Smooth muscle cell (in vitro differentiated cells): ENCODE results near the gene NSD2. TPM values are rescaled to one million over a fixed set of nuclear protein-coding genes. Genes with fewer than 3 reads are reported as not detected.

Experiments
- DNase-seq: peaks from one replicate; lab custom pipeline; 2025; ENCODE audit not compliant: unreplicated experiment; lab: John Stamatoyannopoulos, UW
- H2AFZ ChIP-seq: fragments of 200-600 bp; sonication (generic); 2 replicates; pipeline ENCODE4 v1.6.0; 2016; ENCODE audit warnings: antibody characterized with exemption, low read depth, mild to moderate bottlenecking
- H3F3A ChIP-seq: fragments of 200-600 bp; sonication (generic); 2 replicates; pipeline ENCODE4 v1.6.0; 2017; ENCODE audit warnings: antibody characterized with exemption, low read depth
- H3K27ac ChIP-seq: fragments of 200-600 bp; sonication (generic); 2 replicates; pipeline ENCODE4 v1.5.1; 2016; ENCODE audit warnings: low read depth, mild to moderate bottlenecking
- H3K27me3 ChIP-seq: fragments of 200-600 bp; sonication (generic); 2 replicates; pipeline ENCODE4 v1.6.1; 2016; ENCODE audit warnings: low read depth, mild to moderate bottlenecking
- H3K36me3 ChIP-seq: fragments of 200-600 bp; sonication (generic); 2 replicates; pipeline ENCODE4 v1.5.1; 2016; ENCODE audit warnings: low read depth
- H3K4me1 ChIP-seq: fragments of 200-600 bp; sonication (generic); 2 replicates; pipeline ENCODE4 v1.5.1; 2016; ENCODE audit warnings: low read depth
- H3K4me2 ChIP-seq: fragments of 200-600 bp; sonication (generic); 2 replicates; pipeline ENCODE4 v1.6.0; 2016; ENCODE audit warnings: mild to moderate bottlenecking
- H3K4me3 ChIP-seq: fragments of 200-600 bp; sonication (generic); 2 replicates; pipeline ENCODE4 v1.5.1; 2016; ENCODE audit warnings: mild to moderate bottlenecking
- H3K79me2 ChIP-seq: fragments of 200-600 bp; sonication (generic); 2 replicates; pipeline ENCODE4 v1.6.0; 2016; ENCODE audit warnings: low read depth, mild to moderate bottlenecking
- H3K9ac ChIP-seq: fragments of 200-600 bp; sonication (generic); 2 replicates; pipeline ENCODE4 v1.6.0; 2016; ENCODE audit warnings: low read depth
- H3K9me3 ChIP-seq: fragments of 200-600 bp; sonication (generic); replicated peaks from 2 replicates; pipeline ENCODE4 v1.5.1; 2016; ENCODE audit warnings: low read depth
- H4K20me1 ChIP-seq: fragments of 200-600 bp; sonication (generic); 2 replicates; pipeline ENCODE4 v1.6.0; 2016; ENCODE audit warnings: low read depth
- WGBS: methylation state at CpG from one replicate; pipeline ENCODE4 v1.1.7; 2016; ENCODE audit warnings: low lambda C conversion rate; 5-methylcytosine and 5-hydroxymethylcytosine counted together
- polyA plus RNA-seq: library from polyadenylated mRNA; unstranded; fragments of >200 nt; fragmentation: Nextera tagmentation; extraction: Ambion mirVana; gene quantifications from 2 replicates; pipeline ENCODE4 v1.2.1, GENCODE V29; 2016
- total RNA-seq: library from RNA; depleted of rRNA; stranded (reverse); fragments of >200 nt; gene quantifications from 2 replicates; pipeline ENCODE4 v1.2.3, GENCODE V29; 2014
- TF ChIP-seq, protein P1 (sequence below): fragments of 200-600 bp; sonication (generic); IDR thresholded peaks from 2 replicates; pipeline ENCODE4 v1.5.1; 2017; ENCODE audit warnings: borderline replicate concordance, mild to moderate bottlenecking, antibody characterized with exemption; ENCODE audit not compliant: insufficient read depth, poor library complexity, severe bottlenecking

The NSD2 gene
- total and polyA plus RNA-seq, 2 experiments from 2014 or later = 13.0 to 15.0 TPM

DNA sequence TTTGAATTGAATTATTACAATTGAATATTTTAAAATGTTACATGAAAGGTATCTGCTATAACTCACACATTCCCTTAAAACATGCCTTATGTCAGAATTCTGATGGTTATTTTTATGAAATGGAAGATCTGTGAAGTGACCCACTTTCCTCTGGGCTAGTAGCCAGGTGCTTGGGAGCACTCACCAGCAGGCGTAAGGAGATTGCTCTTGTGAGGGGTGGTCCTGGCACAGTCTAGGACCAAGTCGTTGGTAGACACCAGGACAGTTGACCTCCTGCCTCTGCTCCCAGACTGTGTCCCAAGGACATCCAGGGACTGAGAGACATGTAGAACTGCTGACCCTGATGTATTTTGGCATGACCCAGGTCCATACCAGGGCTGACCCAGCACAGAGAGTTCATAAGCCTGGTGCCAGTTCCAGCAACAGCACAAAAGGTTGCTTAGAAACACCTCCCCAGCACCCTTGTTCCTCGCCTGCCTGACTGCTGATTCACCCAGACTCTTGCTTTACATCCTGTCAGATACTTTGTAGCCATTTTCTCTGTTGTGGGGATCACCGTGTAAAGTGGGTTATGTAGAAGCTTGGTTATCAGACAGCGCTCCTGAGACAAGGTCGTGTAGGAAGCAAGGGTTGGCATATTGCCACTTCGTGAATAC, 89.1 kb downstream of the NSD2 start:
- WGBS = 96% methylated on average over 7 of the region's 7 CpGs
- TF ChIP-seq, protein P1, sequence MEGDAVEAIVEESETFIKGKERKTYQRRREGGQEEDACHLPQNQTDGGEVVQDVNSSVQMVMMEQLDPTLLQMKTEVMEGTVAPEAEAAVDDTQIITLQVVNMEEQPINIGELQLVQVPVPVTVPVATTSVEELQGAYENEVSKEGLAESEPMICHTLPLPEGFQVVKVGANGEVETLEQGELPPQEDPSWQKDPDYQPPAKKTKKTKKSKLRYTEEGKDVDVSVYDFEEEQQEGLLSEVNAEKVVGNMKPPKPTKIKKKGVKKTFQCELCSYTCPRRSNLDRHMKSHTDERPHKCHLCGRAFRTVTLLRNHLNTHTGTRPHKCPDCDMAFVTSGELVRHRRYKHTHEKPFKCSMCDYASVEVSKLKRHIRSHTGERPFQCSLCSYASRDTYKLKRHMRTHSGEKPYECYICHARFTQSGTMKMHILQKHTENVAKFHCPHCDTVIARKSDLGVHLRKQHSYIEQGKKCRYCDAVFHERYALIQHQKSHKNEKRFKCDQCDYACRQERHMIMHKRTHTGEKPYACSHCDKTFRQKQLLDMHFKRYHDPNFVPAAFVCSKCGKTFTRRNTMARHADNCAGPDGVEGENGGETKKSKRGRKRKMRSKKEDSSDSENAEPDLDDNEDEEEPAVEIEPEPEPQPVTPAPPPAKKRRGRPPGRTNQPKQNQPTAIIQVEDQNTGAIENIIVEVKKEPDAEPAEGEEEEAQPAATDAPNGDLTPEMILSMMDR = no peak
- no peak overlapping the region for H3K4me3 ChIP-seq
- no peaks in the 10 kb centered on the region for H3F3A ChIP-seq
- DNase-seq = no peak
- H3K27ac ChIP-seq = no peak overlapping the region
- no peaks in the 10 kb centered on the region for H4K20me1 ChIP-seq
- H3K79me2 ChIP-seq = no peaks in the 10 kb centered on the region
- no peak overlapping the region for H3K9ac ChIP-seq
- H3K36me3 ChIP-seq = no peaks in the 10 kb centered on the region
- H2AFZ ChIP-seq = no peak overlapping the region
- H3K4me2 ChIP-seq = no peak overlapping the region
- H3K27me3 ChIP-seq = no peaks in the 10 kb centered on the region
- no peaks in the 10 kb centered on the region for H3K9me3 ChIP-seq
- no peaks in the 10 kb centered on the region for H3K4me1 ChIP-seq

DNA sequence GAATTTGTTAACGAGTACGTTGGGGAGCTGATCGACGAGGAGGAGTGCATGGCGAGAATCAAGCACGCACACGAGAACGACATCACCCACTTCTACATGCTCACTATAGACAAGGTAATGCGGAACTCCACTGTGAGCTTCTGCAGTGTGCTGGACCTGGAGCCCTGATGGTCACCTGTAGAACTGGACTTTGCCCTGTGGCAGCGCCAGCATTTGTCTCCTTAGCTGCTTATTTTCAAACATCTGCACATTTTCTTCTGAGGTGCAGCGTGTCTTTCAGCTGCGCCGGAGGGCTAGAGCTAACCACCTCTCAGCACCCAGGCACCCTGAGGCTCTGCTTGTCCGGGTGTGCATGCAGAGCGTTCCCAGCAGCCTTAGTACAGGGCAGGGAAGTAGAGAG, 89.8 kb downstream of the NSD2 start:
- Histone ChIP-seq H3K79me2 (no peaks in the 10 kb centered on the region), H3K36me3 (no peaks in the 10 kb centered on the region)
- 98% methylated on average over 15 of the region's 15 CpGs for WGBS

DNA sequence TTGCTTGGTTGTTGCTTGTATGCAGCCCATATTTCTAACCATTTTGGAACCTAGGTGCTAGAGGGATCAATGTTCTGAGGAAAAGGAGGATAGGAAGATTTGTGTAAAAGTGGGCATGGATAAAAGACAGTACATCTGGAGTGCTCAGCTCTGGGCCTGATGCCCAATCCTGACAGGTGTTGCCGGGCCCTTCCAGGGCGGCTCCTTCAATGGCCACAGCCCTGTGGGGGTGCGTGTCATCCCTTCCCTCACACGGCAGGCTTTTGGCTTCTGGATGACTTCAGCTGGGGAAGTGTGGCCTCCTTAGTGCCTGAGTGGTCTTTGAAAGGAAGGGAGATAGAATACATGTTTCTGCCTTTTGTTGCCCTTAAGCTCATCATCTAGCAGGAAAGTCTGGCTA, 90.4 kb downstream of the NSD2 start:
- H3K27ac ChIP-seq = no peak overlapping the region
- no peaks in the 10 kb centered on the region for H3K9me3 ChIP-seq
- no peak overlapping the region for H3K4me3 ChIP-seq
- H3F3A ChIP-seq = no peaks in the 10 kb centered on the region
- no peaks in the 10 kb centered on the region for H3K79me2 ChIP-seq
- H3K4me1 ChIP-seq = no peaks in the 10 kb centered on the region
- DNase-seq = no peak
- no peaks in the 10 kb centered on the region for H3K36me3 ChIP-seq
- 98% methylated on average over 4 of the region's 4 CpGs for WGBS
- no peaks in the 10 kb centered on the region for H4K20me1 ChIP-seq
- no peaks in the 10 kb centered on the region for H3K27me3 ChIP-seq
- TF ChIP-seq, protein P1 = no peak
- H3K9ac ChIP-seq = no peak overlapping the region
- H2AFZ ChIP-seq = no peak overlapping the region
- no peak overlapping the region for H3K4me2 ChIP-seq

More for the DNA sequence above, 89.8 kb downstream of the NSD2 start:
- Histone ChIP-seq H3K9ac (no peak overlapping the region), H3F3A (no peaks in the 10 kb centered on the region), H2AFZ (no peak overlapping the region), H3K4me2 (no peak overlapping the region), H3K27me3 (no peaks in the 10 kb centered on the region), H3K27ac (no peak overlapping the region), H3K9me3 (no peaks in the 10 kb centered on the region), H4K20me1 (no peaks in the 10 kb centered on the region), H3K4me3 (no peak overlapping the region), H3K4me1 (no peaks in the 10 kb centered on the region)
- DNase-seq = no peak
- TF ChIP-seq, protein P1 = no peak

DNA sequence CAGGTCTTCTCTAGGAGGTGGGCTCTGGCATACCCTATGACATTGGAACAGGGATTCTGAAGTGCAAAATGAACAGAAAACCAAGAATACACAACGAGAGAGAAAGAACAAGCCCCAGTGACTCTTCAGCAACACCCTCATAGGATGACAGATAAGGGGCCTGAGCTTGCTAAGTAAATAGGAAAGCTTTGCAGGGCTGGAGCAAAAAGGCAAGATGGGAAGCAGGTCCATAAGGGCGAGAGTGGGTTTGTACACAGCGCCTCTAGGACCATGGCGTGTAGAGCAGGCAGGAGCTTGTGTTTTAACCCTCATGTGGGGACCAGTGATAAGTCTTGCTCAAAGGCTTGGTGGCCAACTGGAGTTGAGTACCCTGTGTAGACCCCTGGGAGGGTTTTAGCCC, 91.8 kb downstream of the NSD2 start:
- H3K27ac ChIP-seq = no peak overlapping the region
- H3K9ac ChIP-seq = no peak overlapping the region
- H2AFZ ChIP-seq = no peak overlapping the region
- H3K4me3 ChIP-seq = no peak overlapping the region
- TF ChIP-seq, protein P1 = no peak
- no peaks in the 10 kb centered on the region for H3K4me1 ChIP-seq
- no peaks in the 10 kb centered on the region for H3K79me2 ChIP-seq
- H3K9me3 ChIP-seq = no peaks in the 10 kb centered on the region
- 96% methylated on average over 4 of the region's 4 CpGs for WGBS
- no peaks in the 10 kb centered on the region for H3K36me3 ChIP-seq
- H3K4me2 ChIP-seq = no peak overlapping the region
- H4K20me1 ChIP-seq = no peaks in the 10 kb centered on the region
- H3K27me3 ChIP-seq = no peaks in the 10 kb centered on the region
- H3F3A ChIP-seq = no peaks in the 10 kb centered on the region
- no peak for DNase-seq
